ENCODE measurements around the gene ZFP91.
A peak's percentile ranks its signal among the peaks of the same experiment; 100 is the strongest.
"Not testable (repeated sequence)": the region's sequence is repeated elsewhere in the genome, so short reads cannot be mapped to it uniquely, and the experiment has no call there.

The ZFP91 gene

GRCh38 chr11:58578635-58579191, at the start of gene ZFP91:
TSS of gene ZFP91 (plus strand) at chr11:58579063. CDS start at chr11:58579282, 219 bp downstream.
- peak; percentile 98 for DNase-seq

- DNase-seq, result no peak
Observed at GRCh38 chr11:58530236-58530635, 48.6 kb upstream of the ZFP91 start.

- DNase-seq, result no peak
Observed at GRCh38 chr11:58531865-58532341, 47.0 kb upstream of the ZFP91 start.

- DNase-seq, result no peak
Observed at GRCh38 chr11:58546841-58547240, 32.0 kb upstream of the ZFP91 start.

- DNase-seq, result no peak
Observed at GRCh38 chr11:58549644-58550043, 29.2 kb upstream of the ZFP91 start.

- DNase-seq, result no peak
Observed at GRCh38 chr11:58560842-58561241, 18.0 kb upstream of the ZFP91 start.

- DNase-seq, result no peak
Observed at GRCh38 chr11:58561394-58562098, 17.3 kb upstream of the ZFP91 start.

- DNase-seq, result no peak
Observed at GRCh38 chr11:58562375-58562800, 16.5 kb upstream of the ZFP91 start.

- DNase-seq, result no peak
Observed at GRCh38 chr11:58564231-58564630, 14.6 kb upstream of the ZFP91 start.

- peak; percentile 39 for DNase-seq
Observed at GRCh38 chr11:58567889-58568512, 10.9 kb upstream of the ZFP91 start.

- not testable (repeated sequence) for DNase-seq
Observed at GRCh38 chr11:58572906-58573305, 6.0 kb upstream of the ZFP91 start.

GRCh38 chr11:58573451-58574104, 5.3 kb upstream of the ZFP91 start:
- no peak for DNase-seq

GRCh38 chr11:58574881-58575280, 4.0 kb upstream of the ZFP91 start:
- no peak for DNase-seq

GRCh38 chr11:58575377-58576020, 3.4 kb upstream of the ZFP91 start, which contains the start of gene LPXN:
TSS of gene LPXN (minus strand) at chr11:58575856. CDS start at chr11:58575772, 84 bp downstream.
- DNase-seq, result no peak

- DNase-seq, result peak; percentile 33
Observed at GRCh38 chr11:58576887-58577471, 1.9 kb upstream of the ZFP91 start.

GRCh38 chr11:58577555-58578135, 1.2 kb upstream of the ZFP91 start:
- no peak for DNase-seq

- peak; percentile 97 for DNase-seq
Observed at GRCh38 chr11:58578136-58578634, 678 bp upstream of the ZFP91 start.

- DNase-seq, result peak; percentile 95
Observed at GRCh38 chr11:58579192-58580129, 598 bp downstream of the ZFP91 start.

- no peak for DNase-seq
Observed at GRCh38 chr11:58580311-58580710, 1.4 kb downstream of the ZFP91 start.

GRCh38 chr11:58582437-58582836, 3.6 kb downstream of the ZFP91 start:
- no peak for DNase-seq

- no peak for DNase-seq
Observed at GRCh38 chr11:58586998-58587397, 8.1 kb downstream of the ZFP91 start.
